ENCODE results near the gene NEK1. TPM values are rescaled to one million over a fixed set of nuclear protein-coding genes. Genes with fewer than 3 reads are reported as not detected.

NEK1 gene
- polyA plus RNA-seq (ENCODE audit: insufficient read length in 12 of 12), result 10 to 100 TPM in 10 of 12 donors, 1 to 10 TPM in 1, not detected in 1; 9.7 to 16.7 (median 14.5) TPM
- long read RNA-seq, donor 1, result 0 reads
- long read RNA-seq, donor 2, result 0 reads
- long read RNA-seq, donor 3, result 0 reads
- long read RNA-seq, donor 4, result 0 reads
- long read RNA-seq, donor 5, result 0 reads
- long read RNA-seq, donor 6, result 0 reads
- long read RNA-seq, donor 7, result 0 reads
- long read RNA-seq, donor 8, result 0 reads
- long read RNA-seq, donor 9, result 0 reads
- long read RNA-seq, donor 10, result 0 reads
- long read RNA-seq, donor 11, result 0 reads

GRCh38 chr4:169611991-169612870, at the start of gene NEK1:
Gene NEK1 (minus strand): TSS chr4:169612583. CDS start chr4:169602630, 9,953 bp downstream.
- DNase-seq, result peak; percentile 92

GRCh38 chr4:169661761-169662160, 49.4 kb upstream of the NEK1 start:
- DNase-seq, result no peak

- no peak for DNase-seq
Measured at GRCh38 chr4:169660929-169661328, 48.5 kb upstream of the NEK1 start.

GRCh38 chr4:169659716-169660670, 47.6 kb upstream of the NEK1 start:
- DNase-seq, result peak; percentile 82

- peak; percentile 2 for DNase-seq
Measured at GRCh38 chr4:169658975-169659715, 46.8 kb upstream of the NEK1 start.

- no peak for DNase-seq
Measured at GRCh38 chr4:169658196-169658595, 45.8 kb upstream of the NEK1 start.

GRCh38 chr4:169657470-169658107, 45.2 kb upstream of the NEK1 start:
- no peak for DNase-seq

- DNase-seq, result no peak
Measured at GRCh38 chr4:169655401-169655800, 43.0 kb upstream of the NEK1 start.

GRCh38 chr4:169652535-169652934, 40.2 kb upstream of the NEK1 start:
- DNase-seq, result no peak

GRCh38 chr4:169650227-169650936, 38.0 kb upstream of the NEK1 start:
- DNase-seq, result no peak

GRCh38 chr4:169649545-169650226, 37.3 kb upstream of the NEK1 start:
- DNase-seq, result no peak

GRCh38 chr4:169645627-169646026, 33.2 kb upstream of the NEK1 start:
- DNase-seq, result no peak

GRCh38 chr4:169644802-169645201, 32.4 kb upstream of the NEK1 start:
- DNase-seq, result no peak

GRCh38 chr4:169640261-169640870, 28.0 kb upstream of the NEK1 start:
- DNase-seq, result peak; percentile 43

GRCh38 chr4:169634975-169635374, 22.6 kb upstream of the NEK1 start:
- DNase-seq, result no peak

GRCh38 chr4:169632896-169633295, 20.5 kb upstream of the NEK1 start:
- no peak for DNase-seq

GRCh38 chr4:169630069-169630468, 17.7 kb upstream of the NEK1 start:
- no peak for DNase-seq

- no peak for DNase-seq
Measured at GRCh38 chr4:169628579-169628978, 16.2 kb upstream of the NEK1 start.

- DNase-seq, result no peak
Measured at GRCh38 chr4:169627307-169627706, 14.9 kb upstream of the NEK1 start.
